ENCODE results near the gene TM9SF4. TPM values are rescaled to one million over a fixed set of nuclear protein-coding genes. Genes with fewer than 3 reads are reported as not detected.

The TM9SF4 gene
- total RNA-seq, 4 donors from 2014 or later = 19.9 to 34.4 (median 25.2) TPM

GRCh38 chr20:32071395-32072167 lies 37.9 kb upstream of the TM9SF4 start:
- no peaks in the 10 kb centered on the region for H3K9me3 ChIP-seq
- DNase-seq (ENCODE audit: extremely low spot score) = no peak
- no peaks in the 10 kb centered on the region for H3K36me3 ChIP-seq
- H3K27me3 ChIP-seq = peaks cover 0 to 45% (median 0%) of the 10 kb centered on the region in 4 donors
- no peak for TF ChIP-seq POLR2A (IDR thresholded peaks at IDR 0.05; ENCODE audit: low read depth)
- TF ChIP-seq CTCF (IDR thresholded peaks at IDR 0.05) = no peak
- no peak for TF ChIP-seq POLR2AphosphoS5 (IDR thresholded peaks at IDR 0.05)
- no peak for TF ChIP-seq EP300 (IDR thresholded peaks at IDR 0.05)
- H3K4me1 ChIP-seq = no peaks in the 10 kb centered on the region
- H3K4me3 ChIP-seq = no peak overlapping the region
- 79% methylated on average over 13 of the region's 17 CpGs for WGBS
- intact Hi-C loops (cut with DNase I) = no loop called here
- no peak overlapping the region for H3K27ac ChIP-seq (replicated peaks in 1 of 4)

- Histone ChIP-seq H3K36me3 (no peaks in the 10 kb centered on the region), H3K4me1 (no peaks in the 10 kb centered on the region), H3K27me3 (peaks cover 0 to 50% (median 0%) of the 10 kb centered on the region in 4 donors), H3K4me3 (no peak overlapping the region), H3K9me3 (no peaks in the 10 kb centered on the region), H3K27ac (replicated peaks in 1 of 4) (no peak overlapping the region)
- no peak for TF ChIP-seq EP300 (IDR thresholded peaks at IDR 0.05)
- 80% methylated on average over 6 of the region's 6 CpGs for WGBS
- no peak for DNase-seq (ENCODE audit: extremely low spot score)
- intact Hi-C loops (cut with DNase I) = no loop called here
These were observed 37.3 kb upstream of the TM9SF4 start for GRCh38 chr20:32072168-32072750.

GRCh38 chr20:32075534-32075933 lies 34.0 kb upstream of the TM9SF4 start:
- H3K9me3 ChIP-seq = no peaks in the 10 kb centered on the region
- no peaks in the 10 kb centered on the region for H3K36me3 ChIP-seq
- TF ChIP-seq POLR2AphosphoS5 (IDR thresholded peaks at IDR 0.05) = no peak
- no peak for TF ChIP-seq CTCF (IDR thresholded peaks at IDR 0.05)
- TF ChIP-seq EP300 (IDR thresholded peaks at IDR 0.05) = no peak
- H3K27me3 ChIP-seq = peaks cover 0 to 57% (median 0%) of the 10 kb centered on the region in 4 donors
- 91% methylated on average over 1 of the region's 1 CpG for WGBS
- no peaks in the 10 kb centered on the region for H3K4me1 ChIP-seq
- DNase-seq (ENCODE audit: extremely low spot score) = no peak
- intact Hi-C loops (cut with DNase I) = no loop called here
- H3K4me3 ChIP-seq = no peak overlapping the region
- H3K27ac ChIP-seq (replicated peaks in 1 of 4) = no peak overlapping the region

- Histone ChIP-seq H3K4me1 (no peaks in the 10 kb centered on the region), H3K4me3 (no peak overlapping the region), H3K36me3 (no peaks in the 10 kb centered on the region), H3K9me3 (no peaks in the 10 kb centered on the region), H3K27me3 (peaks cover 0 to 62% (median 1%) of the 10 kb centered on the region in 4 donors), H3K27ac (replicated peaks in 1 of 4) (no peak overlapping the region)
- TF ChIP-seq POLR2A (IDR thresholded peaks at IDR 0.05; ENCODE audit: low read depth) = no peak
- no peak for TF ChIP-seq CTCF (IDR thresholded peaks at IDR 0.05)
- no peak for TF ChIP-seq POLR2AphosphoS5 (IDR thresholded peaks at IDR 0.05)
- TF ChIP-seq EP300 (IDR thresholded peaks at IDR 0.05) = no peak
- no peak for DNase-seq (ENCODE audit: extremely low spot score)
- intact Hi-C loops (cut with DNase I) = no loop called here
- WGBS = 77% methylated on average over 4 of the region's 4 CpGs
These were observed 32.3 kb upstream of the TM9SF4 start for GRCh38 chr20:32077190-32077589.

- Histone ChIP-seq H3K36me3 (no peaks in the 10 kb centered on the region), H3K27me3 (peaks cover 0 to 65% (median 1%) of the 10 kb centered on the region in 4 donors), H3K4me3 (no peak overlapping the region), H3K27ac (replicated peaks in 1 of 4) (no peak overlapping the region), H3K4me1 (no peaks in the 10 kb centered on the region), H3K9me3 (no peaks in the 10 kb centered on the region)
- TF ChIP-seq EP300 (IDR thresholded peaks at IDR 0.05) = no peak
- 95% methylated on average over 5 of the region's 5 CpGs for WGBS
- intact Hi-C loops (cut with DNase I) = no loop called here
- no peak for DNase-seq (ENCODE audit: extremely low spot score)
These were observed 31.2 kb upstream of the TM9SF4 start for GRCh38 chr20:32078322-32078721.

Measured in esophagus muscularis mucosa (tissue), 4 donors.